ENCODE data around the gene OXSR1.

OXSR1 gene

DNA sequence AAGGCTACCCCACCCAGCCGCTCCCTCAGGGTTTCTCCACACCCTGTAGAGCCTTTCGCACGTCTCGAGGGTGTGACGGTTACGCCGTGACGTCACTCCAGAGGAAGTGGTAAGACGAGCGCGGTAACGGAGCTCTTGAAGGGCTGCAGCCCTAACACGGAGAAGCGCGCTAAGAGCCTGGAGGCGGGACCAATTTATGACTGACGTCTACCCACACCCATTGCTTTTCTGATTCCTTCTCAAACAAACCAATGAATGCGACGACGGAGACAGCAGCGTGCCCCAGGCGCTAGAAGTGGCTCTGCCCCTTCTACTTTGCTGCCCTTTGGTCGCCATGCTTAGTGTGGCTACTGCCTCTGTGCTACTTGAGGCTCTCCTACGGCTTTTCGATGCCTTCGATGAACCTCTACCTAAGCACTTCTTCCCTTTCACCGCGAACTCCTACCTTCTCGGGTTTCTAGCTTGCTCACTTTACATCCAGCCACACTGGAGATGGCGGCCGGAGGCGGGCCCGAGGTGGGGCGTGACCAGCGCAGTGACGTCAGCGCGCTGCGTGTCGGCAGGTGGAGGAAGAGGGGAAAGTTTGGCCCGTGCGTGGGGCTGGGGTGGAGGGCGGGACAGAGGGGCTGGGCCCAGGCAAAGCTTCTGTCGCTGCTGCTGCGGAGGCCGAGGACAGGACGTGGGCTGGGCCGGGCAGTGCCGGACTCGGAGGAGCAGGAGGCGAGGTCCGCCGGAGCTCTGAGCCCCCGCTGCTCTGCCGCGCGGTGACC, at the start of gene OXSR1:
TSS of gene OXSR1 (plus strand) at position 586 of the 770 bp plus-strand sequence. CDS start 340 bp downstream, outside the sequence.
- DNase-seq (ENCODE audit: extremely low read depth in 1 of 2, low read depth in 1 of 2) = peak; percentile 92 to 97

DNA sequence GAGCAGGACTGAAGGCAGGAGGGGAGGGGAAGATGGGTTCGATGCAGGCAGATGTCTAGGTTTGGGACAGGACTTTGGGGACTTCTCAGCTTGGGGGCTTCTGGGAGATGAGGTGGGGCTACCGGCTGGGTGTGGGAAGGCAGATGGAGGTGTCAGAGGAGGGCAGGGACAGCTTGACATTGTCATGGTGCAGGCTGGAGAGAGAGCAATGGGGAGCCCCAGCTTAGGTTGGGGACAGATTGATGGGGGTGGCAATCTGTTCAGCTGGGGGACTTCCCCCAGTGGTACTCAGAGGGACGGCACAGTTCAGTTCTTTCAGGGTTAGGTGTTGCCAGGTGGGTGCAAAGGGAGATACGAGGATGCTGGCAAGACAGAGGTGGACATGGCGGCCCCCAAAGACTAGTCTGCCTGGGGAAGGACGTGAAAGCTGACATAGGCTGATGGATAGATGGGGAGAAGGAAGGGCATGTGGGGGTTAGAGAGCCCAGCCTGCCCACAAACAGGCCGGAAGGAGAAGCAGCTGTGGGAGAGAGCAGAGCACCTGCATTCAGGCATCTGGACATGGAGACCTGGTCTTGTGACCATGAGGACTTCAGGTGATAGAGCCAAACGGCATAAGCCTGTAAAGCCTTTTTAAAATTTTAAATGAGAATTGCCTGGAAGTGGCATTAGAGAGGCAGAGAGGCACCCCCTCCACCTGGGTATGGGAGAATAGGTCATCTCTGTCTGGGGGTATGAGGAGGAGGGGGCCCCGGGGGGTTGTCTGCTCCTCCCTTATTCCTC, 49.5 kb upstream of the OXSR1 start:
- DNase-seq (ENCODE audit: extremely low read depth in 1 of 2, low read depth in 1 of 2) = no peak

DNA sequence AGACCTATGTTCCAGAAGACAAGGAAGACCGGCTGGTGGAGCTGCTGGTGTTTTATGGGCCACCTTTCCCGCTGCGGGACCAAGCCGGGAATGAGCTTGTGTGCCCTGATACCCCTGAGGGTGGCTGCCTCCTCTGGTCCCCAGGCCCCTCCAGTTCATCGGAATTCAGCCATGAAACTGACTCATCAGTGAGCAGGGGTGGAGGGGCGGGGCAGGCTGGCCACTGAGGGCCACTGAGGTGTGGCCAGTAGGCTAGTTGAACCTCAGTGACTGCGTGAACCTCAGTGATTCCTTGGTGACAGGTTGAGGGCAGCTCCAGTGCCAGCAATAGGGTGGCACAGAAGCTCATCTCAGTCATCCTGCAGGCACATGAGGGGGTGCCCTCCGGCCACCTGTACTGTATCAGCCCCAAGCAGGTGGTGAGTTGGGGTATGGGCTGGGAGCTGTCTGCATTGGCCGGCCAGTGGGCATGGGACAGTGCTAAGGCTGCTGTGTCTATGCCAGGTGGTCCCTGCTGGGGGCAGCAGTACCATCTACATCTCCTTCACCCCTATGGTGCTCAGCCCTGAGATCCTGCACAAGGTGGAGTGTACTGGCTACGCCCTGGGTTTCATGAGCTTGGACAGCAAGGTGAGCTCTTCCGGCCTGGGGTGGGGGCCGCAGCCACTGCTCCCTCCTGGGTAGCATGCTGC, 48.7 kb upstream of the OXSR1 start:
- no peak for DNase-seq (ENCODE audit: extremely low read depth in 1 of 2, low read depth in 1 of 2)

DNA sequence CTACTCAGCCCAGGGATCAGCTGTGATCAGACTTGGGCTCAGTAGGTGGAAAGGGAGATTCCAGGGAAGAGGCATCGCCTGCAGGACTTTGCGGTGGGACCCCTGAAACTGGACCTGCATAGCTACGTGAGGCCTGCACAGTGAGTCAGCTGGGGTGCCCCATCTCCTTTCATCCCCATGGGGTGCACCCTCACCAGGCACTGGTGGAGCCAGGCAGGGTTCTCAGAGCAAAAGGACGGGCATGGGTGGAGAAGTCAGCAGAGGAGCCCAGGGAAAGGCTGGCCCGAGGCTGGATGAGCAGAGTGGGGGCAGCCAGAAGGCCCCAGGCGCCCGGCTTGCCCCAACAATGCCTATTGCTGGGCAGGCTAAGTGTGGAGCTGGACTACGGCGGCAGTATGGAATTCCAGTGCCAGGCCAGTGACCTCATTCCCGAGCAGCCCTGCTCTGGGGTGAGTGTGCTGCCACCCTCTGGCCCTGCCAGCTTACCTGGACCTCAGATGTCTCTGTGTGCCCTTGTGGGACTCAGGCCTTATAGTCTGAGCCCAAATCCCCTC, 48.1 kb upstream of the OXSR1 start:
- no peak for DNase-seq (ENCODE audit: extremely low read depth in 1 of 2, low read depth in 1 of 2)

DNA sequence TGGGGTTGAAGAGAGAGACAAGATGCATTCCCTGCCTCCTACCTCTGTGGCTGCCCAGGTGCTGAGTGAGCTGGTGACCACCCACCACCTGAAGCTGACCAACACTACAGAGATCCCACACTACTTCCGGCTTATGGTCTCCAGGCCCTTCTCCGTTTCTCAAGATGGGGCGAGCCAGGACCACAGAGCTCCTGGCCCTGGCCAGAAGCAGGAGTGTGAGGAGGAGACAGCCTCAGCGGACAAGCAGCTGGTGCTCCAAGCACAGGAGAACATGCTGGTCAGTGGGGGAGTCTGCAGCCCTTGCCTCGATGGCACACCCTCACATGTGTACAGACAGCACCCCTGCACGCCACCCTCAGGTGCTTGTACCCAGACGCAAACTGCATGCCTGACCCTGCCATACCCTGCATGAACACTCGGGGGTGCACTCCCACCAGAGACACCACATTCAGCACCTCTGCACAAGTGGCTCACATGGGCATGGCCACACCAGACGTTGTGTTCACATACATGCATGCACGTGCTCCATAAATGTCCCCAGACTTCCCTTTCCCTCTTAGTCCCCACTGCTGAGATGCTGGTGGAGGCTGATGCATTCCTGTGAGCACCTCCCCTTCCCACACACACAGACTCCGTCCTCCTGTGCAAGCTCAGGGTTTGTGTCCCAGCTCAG, 47.5 kb upstream of the OXSR1 start:
- peak; percentile 30 to 52 for DNase-seq (ENCODE audit: extremely low read depth in 1 of 2, low read depth in 1 of 2)

DNA sequence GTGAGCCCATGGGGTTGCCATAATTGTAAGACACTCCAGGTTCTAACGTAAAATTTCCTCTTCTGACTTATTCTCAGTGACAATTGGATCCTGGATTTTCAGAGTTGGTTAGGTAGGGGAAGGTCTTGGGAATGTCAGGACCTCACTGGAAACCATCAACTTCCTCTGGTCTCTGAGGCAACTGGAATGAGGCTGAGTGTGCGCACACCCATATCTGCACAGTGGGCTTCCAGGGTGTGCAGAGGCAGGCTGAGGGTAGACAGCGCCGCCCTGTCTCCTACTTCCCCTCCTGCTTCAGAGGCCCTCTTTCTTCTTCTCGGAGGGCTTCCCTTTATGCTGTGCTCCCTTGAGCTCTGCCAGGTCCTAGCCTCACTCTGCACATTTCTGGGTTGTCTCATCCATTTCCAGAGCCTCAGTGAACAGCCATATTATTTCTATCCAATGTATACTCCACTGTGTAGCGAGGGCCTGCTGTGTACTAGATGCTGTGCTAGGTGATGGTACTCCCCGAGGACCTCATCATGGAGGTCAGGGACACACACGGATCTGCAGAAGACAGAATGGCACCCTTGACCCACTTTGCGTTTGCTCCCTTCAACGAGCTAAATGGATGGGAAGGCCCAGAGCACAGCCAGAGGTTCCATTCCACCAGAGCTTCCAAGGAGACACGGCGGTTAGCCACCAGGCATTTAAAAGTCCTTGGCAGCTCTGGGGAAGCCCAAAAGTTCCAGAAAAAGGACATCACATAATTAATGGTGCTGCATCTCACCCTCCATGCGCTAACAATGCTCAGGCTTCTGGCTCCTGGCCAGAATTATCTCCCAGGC, 46.7 kb upstream of the OXSR1 start:
- no peak for DNase-seq (ENCODE audit: extremely low read depth in 1 of 2, low read depth in 1 of 2)

DNA sequence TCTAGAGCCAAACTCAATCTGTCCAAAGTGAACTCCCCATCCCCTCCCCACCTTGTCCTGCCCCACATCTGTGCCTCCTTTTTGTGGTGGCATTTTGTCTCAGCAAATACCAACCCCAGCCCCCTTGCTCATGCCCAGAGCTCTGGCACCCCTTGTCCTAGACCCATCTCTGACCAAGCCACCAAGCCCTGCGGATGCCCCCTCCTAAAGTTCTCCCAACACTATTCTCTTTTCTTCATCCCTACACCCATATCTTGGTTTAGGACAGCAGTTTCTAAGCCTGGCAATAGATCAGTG, 46.1 kb upstream of the OXSR1 start:
- DNase-seq (ENCODE audit: extremely low read depth in 1 of 2, low read depth in 1 of 2) = no peak

DNA sequence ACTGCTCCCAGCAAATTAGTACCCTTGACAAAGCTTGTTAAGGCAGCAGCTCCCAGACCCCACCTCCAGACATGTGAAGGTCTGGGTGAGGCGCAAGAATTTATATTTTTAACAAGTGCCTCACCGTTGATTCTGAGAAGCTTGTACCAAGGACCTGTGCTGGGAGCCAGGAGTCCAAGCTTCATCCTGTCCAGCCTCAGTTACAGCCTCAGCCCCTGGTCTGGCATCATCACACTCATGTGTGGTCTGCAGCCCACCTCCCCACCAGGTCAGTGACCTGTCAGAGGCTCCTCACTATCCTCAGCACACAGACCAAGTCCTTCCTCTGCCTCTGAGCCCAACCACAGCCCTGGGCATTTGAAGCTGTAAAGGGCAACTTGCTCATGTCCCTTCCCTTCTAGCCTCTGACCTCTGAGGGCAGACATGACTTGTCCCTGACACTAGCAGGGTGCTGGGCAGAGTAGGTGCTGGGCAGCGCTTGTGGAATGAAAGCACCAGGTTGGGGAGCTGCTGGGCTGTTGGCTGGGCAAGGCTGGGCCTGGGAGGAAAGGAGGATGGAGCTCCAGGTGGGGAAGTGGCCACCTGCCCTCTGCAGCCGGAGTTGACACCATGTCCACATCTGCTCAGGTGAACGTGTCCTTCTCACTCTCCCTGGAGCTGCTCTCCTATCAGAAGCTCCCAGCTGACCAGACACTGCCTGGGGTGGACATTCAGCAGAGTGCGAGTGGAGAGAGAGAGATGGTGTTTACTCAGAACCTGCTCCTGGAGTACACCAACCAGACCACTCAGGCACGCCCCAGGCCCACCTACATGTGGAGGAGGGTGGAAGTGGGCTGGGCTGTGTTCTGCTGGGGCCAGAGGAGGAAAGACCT, 45.3 kb upstream of the OXSR1 start:
- no peak for DNase-seq (ENCODE audit: extremely low read depth in 1 of 2, low read depth in 1 of 2)

DNA sequence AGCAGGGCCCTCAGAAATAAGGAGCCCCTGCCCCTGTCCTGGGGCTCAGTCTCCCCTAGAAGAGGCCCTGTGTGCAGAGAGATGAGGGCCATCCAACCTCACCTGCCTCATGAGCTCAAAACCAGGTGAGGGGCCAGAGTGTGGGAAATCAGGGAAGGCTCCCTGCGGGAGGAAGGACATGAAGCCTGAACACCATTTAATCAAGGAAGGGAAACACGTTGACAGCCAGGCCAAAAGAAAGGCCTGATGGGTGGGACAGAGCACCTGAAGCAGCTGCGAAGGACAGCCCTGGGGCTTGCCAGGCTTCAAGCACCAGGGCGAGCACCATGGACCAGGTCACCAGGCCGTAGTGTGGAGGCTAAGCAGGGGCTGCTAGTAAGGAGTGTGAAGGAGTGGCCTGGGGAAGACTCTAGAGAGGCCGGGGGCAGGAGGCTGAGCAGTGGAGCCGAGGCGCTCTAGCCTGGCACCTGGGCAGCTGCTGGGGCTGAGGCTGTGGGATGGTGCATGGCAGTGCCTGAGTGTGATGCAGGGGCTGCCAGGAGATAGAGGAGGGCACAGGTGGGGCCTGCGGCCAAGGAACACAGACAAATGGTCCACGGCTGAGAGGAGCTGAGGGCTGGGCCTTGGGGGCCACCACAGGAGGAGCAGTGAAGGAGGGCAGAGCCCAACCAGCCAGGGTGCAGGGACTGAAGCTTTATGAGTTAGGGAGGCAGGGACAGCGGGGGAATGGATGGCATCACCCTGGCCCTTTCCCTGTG, 44.5 kb upstream of the OXSR1 start:
- DNase-seq (ENCODE audit: extremely low read depth in 1 of 2, low read depth in 1 of 2) = no peak

DNA sequence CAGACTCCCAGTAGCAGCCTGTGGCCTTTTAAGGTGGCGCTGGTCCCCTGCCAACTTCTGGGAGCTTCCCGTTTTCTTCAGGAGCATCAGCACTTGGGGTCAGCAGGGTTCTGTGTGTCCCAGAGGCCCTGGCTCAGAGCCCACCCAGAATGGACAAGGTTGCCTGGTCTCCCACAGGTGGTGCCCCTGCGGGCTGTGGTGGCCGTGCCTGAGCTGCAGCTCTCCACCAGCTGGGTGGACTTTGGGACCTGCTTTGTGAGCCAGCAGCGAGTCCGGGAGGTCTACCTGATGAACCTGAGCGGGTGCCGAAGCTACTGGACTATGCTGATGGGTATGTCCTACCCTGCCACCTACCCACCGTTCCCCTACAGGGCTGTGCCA, 43.9 kb upstream of the OXSR1 start:
- no peak for DNase-seq (ENCODE audit: extremely low read depth in 1 of 2, low read depth in 1 of 2)

DNA sequence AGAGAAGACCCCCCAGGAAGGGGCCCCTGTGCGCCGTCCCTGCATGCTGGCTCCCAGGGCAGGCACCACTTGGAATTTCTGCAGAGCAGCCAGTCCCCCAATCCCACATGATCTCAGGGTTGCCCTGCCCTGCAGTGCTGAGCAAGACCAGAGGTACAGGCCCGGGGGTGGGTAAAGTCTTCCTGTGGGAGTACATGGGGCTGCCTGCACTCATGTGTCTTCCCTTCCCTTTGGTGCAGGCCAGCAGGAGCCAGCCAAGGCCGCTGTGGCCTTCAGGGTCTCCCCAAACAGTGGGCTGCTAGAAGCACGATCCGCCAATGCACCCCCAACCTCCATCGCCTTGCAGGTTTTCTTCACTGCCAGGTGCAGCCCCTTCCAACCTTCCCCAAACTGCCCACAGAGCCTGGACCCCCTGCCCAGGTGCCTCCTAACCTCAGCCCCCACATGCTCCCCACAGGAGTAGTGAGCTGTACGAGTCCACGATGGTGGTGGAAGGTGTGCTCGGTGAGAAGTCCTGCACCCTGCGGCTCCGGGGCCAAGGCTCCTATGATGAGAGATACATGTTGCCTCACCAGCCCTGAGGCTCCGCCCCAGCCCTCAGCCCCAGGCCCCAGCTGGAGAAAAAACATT, 43.4 kb upstream of the OXSR1 start:
- no peak for DNase-seq (ENCODE audit: extremely low read depth in 1 of 2, low read depth in 1 of 2)

DNA sequence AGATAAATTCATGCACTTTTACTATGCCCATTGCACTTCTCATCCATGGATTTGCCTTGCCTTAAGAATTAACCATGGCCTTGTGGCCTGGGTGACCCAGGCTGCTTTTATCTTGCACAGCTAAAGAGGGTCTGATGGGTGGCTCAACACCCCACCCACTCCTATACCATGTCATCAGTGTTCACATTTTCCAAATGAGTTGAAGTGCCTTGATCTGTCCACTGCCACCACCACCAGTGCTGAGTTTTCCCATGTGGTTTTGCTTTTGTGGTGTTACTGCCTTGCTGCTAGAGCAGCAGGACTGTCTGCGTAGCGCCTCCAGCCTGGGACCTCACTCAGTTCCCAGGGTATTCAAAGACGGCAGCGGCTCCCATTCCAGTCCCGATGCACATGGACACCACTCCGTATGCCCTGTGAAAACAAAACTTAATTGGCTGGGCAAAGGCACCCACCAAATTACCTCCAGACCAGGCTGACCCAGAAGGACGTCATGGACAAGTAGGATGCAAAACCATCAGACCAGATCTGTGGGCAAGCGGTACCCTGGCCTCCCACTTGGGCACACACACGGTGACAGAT, 42.5 kb upstream of the OXSR1 start:
- no peak for DNase-seq (ENCODE audit: extremely low read depth in 1 of 2, low read depth in 1 of 2)

DNA sequence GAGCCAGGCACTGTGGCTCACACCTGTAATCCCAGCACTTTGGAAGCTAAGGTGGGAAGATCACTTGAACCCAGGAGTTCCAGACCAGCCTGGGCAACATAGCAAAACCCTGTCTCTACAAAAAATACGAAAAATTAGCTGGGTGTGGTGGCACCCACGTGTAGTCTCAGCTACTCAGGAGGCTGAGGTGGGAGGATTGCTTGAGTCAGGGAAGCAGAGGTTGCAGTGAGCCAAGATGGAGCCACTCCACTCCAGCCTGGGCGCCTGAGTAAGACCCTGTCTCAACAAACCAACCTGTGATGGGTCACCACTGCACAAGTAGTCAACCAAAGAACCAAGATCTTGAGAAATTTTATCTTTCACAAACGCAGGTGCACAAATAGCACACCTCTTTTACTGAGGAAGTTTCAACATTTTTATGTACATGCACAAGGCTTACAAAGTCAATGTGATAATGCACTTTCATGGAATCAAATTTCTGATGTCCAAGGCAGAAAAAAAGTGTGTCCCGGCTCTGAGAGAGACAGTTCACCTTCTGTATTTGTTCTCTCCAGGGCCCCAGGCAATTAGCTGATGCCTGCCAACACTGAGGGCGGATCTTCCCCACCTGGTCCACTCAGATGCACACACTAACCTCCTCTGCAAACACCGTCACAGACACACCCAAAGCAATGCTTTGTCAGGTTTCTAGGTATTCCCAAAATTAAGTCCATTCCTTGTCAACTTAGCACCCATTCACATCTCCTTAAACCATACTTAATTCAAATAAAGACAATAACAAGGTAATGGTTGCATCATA, 40.8 kb upstream of the OXSR1 start:
- no peak for DNase-seq (ENCODE audit: extremely low read depth in 1 of 2, low read depth in 1 of 2)

DNA sequence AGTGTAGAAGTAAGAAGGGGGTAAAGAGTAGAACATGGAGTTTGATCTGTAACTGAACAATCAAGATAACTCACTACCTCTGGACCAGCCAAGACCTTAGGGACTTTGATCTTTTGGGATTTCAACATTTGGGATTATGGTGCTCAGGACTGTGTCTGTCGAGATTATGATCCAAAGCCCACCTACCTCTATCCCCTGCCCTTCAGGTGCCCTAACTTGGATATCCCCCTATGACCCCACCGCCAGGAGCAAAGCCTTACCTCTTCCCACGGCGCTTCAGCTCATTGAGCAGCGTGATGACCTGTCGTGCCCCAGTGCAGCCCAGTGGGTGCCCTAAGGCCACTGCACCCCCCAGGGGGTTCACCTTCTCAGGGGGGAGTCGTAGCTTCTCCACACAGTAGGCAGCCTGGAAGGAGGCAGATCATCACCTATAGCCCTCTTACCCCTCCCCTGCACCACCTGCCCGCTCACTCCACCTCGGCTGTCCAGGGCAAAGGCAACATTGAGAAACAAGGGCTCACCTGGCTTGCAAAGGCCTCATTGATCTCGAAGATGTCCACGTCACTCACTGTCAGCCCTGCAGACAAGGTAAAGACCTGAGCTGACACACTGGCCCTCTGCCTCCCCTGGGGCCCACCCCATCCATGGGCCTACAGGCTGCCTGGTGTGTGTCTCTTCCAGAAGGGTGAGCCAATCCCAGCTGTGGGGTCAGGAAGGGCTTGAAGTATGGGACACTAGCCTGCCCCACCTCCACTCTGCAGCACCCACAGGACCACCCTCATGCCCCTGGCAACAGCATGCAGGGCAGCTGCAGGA, 39.8 kb upstream of the OXSR1 start:
- no peak for DNase-seq (ENCODE audit: extremely low read depth in 1 of 2, low read depth in 1 of 2)

DNA sequence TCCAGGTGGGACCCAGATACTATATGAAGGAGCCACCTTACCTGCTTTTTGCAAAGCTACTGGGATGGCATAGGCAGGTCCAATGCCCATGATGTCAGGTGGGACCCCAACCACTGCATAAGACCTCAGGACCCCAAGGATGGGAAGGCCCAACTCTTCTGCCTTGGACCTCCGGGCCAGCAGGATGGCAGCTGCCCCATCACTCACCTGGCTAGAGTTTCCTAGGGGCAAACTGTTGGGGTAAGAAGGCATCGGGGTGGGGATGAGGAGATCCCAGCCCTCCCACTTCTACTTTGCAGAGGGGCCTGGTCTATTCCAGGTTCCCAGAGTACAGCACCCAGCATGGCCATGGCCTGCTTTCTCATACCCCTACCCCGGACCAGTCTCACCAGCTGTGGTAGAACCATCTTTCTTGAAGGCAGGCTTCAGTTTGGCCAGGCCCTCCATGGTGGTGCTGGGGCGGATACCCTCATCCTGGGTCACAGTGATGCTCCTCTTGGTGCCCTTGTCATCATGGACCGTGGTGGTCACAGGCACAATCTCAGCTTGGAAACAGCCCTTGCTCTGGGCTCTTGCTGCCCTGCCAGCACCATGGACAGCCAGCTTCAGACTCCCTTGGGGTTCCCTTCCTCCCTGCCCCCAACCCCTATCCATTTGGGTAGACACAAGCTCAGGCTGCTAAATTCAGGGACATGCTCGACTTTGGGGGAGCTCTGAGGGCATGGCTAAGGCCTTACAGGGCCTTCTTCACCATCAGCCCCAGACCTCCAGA, 39.0 kb upstream of the OXSR1 start:
- no peak for DNase-seq (ENCODE audit: extremely low read depth in 1 of 2, low read depth in 1 of 2)
